GM12801 (cell line): ENCODE results near the gene RBM17.

Experiments
- CTCF ChIP-seq: IDR thresholded peaks from one replicate; pipeline ENCODE4 v1.5.1; 2011; ENCODE audit warnings: control low read depth; ENCODE audit not compliant: insufficient read length; ENCODE audit errors: extremely low read depth

Gene RBM17

GRCh38 chr10:6067457-6067856, 21.4 kb upstream of the RBM17 start:
- no peak for TF ChIP-seq CTCF

GRCh38 chr10:6068006-6068405, 20.8 kb upstream of the RBM17 start:
- no peak for TF ChIP-seq CTCF

DNA sequence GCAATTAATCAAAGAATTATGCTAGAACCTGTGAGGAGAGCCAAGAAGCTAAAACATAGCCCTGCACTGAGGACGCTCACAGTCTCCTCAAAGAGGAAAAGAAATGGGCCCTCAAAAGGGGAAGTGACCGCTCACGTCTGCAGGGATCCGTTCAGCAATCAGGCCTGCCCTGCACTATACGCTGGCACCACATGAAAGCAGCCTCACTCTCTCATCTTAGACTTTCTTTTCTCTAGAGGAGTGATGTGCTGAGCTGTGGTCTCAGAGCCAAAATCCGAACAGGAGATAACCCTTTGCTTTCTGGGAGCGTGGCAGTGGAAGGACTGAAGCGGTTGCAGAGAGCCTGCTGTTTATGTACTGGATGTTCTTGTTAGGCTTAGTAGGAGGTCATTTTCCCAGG, 20.4 kb upstream of the RBM17 start:
- no peak for TF ChIP-seq CTCF

DNA sequence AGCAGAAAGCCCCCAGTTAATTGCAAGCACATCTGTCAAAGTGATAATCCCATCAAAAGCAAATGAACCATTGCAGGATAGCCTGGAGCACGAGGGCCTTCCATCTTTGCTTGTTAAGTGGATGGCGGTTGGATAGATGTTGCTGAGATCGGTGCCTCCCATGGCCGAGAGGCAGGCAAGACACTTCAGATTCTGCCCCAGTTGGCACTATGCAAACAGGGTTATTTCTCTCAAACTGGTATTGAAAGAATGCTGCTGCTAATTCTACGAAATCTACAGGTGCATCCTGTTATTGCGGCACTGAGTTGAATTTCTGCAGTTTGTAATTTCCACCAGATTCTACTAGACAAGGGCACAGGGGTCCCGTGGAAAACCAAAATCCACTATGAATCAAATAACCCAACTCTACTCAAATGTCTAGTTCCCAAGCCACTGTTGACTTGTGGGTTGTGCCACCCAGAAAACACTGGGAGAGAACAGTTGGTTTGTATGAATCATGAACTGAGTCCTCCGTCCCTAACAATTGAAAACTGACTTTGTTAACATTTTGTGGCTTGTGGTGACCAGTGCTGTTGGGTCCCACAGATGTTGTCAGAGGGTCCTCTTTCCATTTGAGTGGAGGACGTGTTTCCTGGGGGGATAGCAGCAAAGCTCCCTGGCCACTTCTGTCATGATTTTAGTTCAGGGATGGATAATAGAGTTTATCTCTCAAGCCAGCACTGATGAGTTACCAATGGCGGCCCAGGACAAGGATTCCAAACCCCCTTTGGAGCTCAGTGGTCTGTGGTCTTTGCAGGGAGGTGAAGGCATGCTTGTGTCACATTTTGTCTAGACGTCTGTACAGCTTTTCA, 19.5 kb upstream of the RBM17 start:
- TF ChIP-seq CTCF = no peak

DNA sequence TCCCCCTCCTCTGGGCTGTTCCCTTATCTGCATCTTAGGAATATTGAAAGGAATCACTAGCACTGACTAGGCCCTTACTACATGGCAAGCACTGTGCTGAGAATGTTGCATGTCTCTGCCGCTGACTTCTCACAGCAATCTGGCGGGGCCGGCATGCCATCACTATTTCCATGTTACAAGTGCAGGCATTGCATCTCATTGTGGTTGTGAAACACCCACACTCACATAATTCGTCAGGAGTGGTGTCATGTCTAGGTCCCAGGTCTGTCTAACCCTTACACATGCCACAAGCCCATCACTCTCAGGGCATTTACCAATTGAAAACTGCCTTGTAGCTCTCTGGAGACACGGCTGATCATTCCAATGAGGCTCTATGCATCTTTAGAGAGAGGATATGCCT, 18.2 kb upstream of the RBM17 start:
- no peak for TF ChIP-seq CTCF

- no peak for TF ChIP-seq CTCF
These were observed 17.4 kb upstream of the RBM17 start for GRCh38 chr10:6071181-6072175.

- TF ChIP-seq CTCF = no peak
These were observed 16.5 kb upstream of the RBM17 start for GRCh38 chr10:6072215-6072934.
